GM18870 (cell line): Measurements from ENCODE around the gene EVI5L.

Experiments
- ATAC-seq: cut with Tn5 transposase; IDR thresholded peaks from one replicate; pipeline ENCODE4 v1.9.1; 2021; ENCODE audit warnings: moderate library complexity; ENCODE audit not compliant: unreplicated experiment

Gene EVI5L

GRCh38 chr19:7894612-7895309 lies 64.7 kb downstream of the EVI5L start:
- no peak for ATAC-seq

- no peak for ATAC-seq
Observed at GRCh38 chr19:7895565-7895964, 65.5 kb downstream of the EVI5L start.

GRCh38 chr19:7897292-7897691 lies 67.3 kb downstream of the EVI5L start:
- ATAC-seq: no peak

- no peak for ATAC-seq
Observed at GRCh38 chr19:7898967-7899366, 68.9 kb downstream of the EVI5L start.

- ATAC-seq: no peak
Observed at GRCh38 chr19:7899751-7900378, 69.8 kb downstream of the EVI5L start.

GRCh38 chr19:7900401-7900870 lies 70.4 kb downstream of the EVI5L start:
- no peak for ATAC-seq

- ATAC-seq: no peak
Observed at GRCh38 chr19:7900931-7901330, 70.9 kb downstream of the EVI5L start.

GRCh38 chr19:7901337-7901736 lies 71.3 kb downstream of the EVI5L start:
- ATAC-seq: no peak

- ATAC-seq: no peak
Observed at GRCh38 chr19:7902796-7903243, 72.8 kb downstream of the EVI5L start.

- ATAC-seq: peak; percentile 86
Observed at GRCh38 chr19:7903244-7904073, 73.4 kb downstream of the EVI5L start, which contains the start of gene MAP2K7. MAP2K7 (plus strand) TSS chr19:7903877; CDS start chr19:7903945, 68 bp downstream.

GRCh38 chr19:7904074-7905020 lies 74.3 kb downstream of the EVI5L start:
- ATAC-seq: no peak

- ATAC-seq: no peak
Observed at GRCh38 chr19:7905268-7905667, 75.2 kb downstream of the EVI5L start.

- no peak for ATAC-seq
Observed at GRCh38 chr19:7905859-7906258, 75.8 kb downstream of the EVI5L start.

- no peak for ATAC-seq
Observed at GRCh38 chr19:7907122-7907521, 77.1 kb downstream of the EVI5L start.

GRCh38 chr19:7907544-7907943 lies 77.5 kb downstream of the EVI5L start:
- ATAC-seq: no peak

- ATAC-seq: no peak
Observed at GRCh38 chr19:7908078-7908699, 78.2 kb downstream of the EVI5L start.

GRCh38 chr19:7908742-7909461 lies 78.9 kb downstream of the EVI5L start:
- no peak for ATAC-seq

GRCh38 chr19:7909471-7910067 lies 79.6 kb downstream of the EVI5L start:
- ATAC-seq: no peak
